HG03066 (cell line): ENCODE measurements around the gene CEBPE.
"Not testable (repeated sequence)": the region's sequence is repeated elsewhere in the genome, so short reads cannot be mapped to it uniquely, and the experiment has no call there.

Experiments
- ATAC-seq: cut with Tn5 transposase; IDR thresholded peaks from one replicate; pipeline ENCODE4 v1.9.1; 2021; ENCODE audit warnings: low read depth; ENCODE audit not compliant: unreplicated experiment

The CEBPE gene

GRCh38 chr14:23124337-23124954 is 5.4 kb upstream of the CEBPE start:
- ATAC-seq: no peak

DNA sequence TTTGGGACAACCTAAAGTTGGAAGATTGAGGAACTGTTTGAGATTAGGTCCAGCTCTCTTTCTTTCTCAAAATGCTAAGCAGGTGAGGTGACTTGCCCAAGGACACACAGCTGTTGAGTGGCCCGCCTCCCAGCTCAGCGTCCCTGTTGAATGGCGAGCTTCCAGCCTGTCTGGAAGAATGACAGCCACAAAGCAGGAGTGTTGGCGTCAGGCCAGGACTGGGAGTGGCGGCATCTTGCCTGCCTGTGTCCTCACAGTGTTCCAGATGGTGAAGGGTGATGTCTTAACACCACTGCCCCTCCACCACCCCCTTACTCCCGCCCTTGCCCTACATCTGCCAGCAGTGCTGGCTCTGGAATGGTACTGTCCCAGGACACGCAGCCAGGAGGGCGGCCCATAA is 4.4 kb upstream of the CEBPE start:
- ATAC-seq: no peak

DNA sequence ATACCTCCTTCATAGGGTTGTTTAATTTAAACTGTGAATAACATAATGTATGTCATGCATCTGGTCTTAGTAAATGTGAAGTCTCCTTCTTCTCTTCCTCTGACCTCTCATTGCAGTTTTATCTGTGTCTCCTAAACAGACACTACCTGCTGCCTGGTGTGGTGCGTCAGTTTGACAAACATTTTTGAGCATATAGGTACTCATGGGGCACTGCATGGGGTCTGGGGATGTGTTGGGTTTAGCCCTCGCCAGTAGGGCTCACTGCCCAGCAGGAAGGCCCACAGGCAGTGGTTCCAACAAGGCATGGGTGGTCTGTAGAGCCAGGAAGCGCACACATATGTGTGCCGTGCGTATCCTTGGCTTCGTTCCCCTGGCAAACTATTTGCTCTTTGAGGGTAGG is 3.0 kb upstream of the CEBPE start:
- no peak for ATAC-seq

DNA sequence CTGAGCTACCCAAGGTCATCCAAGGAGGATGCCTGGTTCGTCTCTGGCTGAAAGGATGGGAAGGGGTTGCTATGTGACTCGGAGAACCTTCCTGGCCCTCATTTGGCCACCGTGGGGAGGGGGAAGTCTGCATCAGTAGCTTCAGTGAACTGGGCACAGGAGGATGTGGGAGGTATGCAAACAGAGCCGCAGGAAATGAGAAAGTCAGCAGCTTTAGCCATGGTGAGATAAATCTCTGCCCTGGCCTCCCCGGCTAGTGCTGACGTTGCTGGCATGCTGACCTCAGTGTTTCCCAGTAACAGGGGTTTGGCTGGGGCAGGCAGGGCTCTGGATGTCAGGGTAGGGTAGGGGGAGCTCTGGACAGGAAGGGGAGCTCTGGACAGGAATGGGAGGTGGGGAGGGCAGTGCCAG is 2.3 kb upstream of the CEBPE start:
- no peak for ATAC-seq

GRCh38 chr14:23120541-23121251 is 1.6 kb upstream of the CEBPE start:
- peak; percentile 59 for ATAC-seq

DNA sequence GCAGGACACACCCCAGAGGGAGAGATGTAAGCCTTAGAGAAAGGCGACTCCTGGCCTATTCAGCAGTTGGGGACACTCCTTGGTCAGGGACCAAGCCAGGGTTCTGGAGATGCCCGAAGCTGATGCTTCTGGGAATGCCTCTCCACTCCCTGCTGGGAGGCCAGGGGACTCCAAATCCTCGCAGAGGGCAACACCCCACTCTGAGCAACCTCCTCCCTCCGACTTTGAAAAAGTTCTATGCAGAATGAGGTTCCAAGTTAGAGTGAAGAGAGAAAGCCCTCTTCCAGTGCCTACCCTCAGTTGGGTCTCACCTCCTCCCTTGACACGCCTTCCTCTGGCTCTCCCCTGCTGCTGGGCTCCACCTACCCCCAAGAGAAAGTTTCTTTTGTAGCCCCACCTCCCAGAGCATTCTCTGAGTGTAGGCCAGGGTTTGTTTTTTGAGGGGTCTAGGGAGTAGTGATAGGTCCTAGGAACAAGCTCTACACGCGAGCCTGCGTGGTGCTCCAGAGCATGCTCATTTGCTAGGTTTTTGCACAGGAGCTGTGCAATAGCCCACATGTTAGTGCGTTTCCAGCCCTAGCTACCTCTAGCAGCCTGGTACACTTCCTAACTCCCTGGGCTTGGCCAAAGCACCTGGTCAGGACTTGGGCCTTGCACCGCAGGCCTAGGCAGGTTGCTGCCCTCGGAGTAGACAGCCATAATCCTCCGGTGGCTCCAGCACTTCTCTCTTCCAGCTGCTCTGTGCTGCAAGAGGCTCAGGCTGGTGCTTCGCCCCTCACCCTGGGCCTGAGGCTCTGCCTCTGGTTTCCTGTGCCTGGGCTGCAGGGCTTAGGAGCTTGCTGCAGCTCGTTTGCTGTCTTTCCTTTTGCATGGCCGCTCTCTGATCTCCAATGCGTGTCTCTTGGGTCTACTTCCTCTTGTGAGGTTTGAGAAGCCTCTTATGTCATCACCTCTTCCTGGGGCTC is 590 bp upstream of the CEBPE start:
- ATAC-seq: no peak

DNA sequence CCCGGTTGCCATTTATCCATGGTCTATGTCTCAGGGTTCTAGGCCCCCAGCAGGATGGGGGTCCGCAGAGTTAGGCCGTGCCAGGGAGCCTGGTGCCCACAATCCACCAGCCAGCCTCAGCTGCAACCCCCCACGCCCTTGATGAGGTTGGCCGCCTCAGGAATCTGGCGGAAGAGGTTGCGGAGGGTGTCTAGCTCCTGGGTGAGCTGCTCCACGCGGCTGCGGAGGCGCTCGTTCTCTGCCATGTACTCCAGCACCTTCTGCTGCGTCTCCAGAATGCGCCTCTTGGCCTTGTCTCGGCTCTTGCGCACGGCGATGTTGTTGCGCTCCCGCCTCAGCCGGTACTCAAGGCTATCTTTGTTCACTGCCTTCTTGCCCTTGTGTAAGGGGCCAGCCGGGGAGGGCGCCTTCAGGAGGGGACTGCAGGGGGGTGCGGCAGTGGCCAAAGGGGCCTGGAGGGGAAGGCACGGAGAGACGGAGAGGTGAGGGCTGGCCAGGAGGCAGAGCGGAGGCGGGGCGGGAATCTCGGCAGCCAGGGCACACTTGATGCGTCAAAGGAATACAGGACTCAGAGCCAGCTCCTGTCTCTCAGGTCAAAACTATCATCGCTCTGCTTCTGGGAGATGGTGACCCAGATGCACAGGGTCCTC is 1.6 kb downstream of the CEBPE start:
- no peak for ATAC-seq

- no peak for ATAC-seq
Observed at GRCh38 chr14:23115918-23116317, 3.1 kb downstream of the CEBPE start.

DNA sequence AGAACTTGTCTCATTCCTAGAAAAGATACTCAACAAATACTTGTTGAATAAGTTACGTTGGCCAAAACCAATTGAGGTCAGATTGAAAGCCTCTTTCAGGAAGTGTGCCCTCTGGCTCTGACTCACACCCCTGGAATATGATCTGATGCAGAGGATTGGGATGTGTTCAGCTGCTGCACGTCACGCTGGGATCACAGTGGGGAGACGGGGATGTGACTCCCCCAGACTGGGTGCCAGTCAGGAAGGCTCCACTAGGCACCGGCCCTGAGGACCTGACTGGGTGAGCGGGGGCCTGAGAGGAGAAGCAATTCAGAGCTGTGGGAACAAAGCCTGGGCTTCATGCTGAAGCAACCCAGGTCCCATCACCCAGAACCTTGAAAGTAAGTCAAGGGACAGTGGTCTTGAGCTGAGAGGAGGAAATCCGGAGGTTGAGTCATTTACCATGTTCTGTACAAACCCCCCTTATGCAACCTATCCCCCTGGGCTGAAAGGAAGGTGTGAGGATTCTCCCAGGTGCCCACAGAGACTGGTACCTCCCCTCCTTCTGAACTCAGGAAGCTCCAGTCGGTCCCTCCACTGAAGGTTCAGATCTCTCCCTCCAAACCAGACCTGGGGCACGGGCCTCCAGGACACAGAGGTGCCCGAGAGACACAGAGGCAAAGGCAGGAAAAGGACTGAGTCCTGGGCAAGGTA is 3.9 kb downstream of the CEBPE start:
- ATAC-seq: no peak

- ATAC-seq: no peak
Observed at GRCh38 chr14:23114669-23115038, 4.4 kb downstream of the CEBPE start.

GRCh38 chr14:23114120-23114458 is 5.0 kb downstream of the CEBPE start:
- ATAC-seq: no peak

GRCh38 chr14:23113431-23114119 is 5.5 kb downstream of the CEBPE start:
- no peak for ATAC-seq

GRCh38 chr14:23112359-23113178 is 6.5 kb downstream of the CEBPE start:
- no peak for ATAC-seq

DNA sequence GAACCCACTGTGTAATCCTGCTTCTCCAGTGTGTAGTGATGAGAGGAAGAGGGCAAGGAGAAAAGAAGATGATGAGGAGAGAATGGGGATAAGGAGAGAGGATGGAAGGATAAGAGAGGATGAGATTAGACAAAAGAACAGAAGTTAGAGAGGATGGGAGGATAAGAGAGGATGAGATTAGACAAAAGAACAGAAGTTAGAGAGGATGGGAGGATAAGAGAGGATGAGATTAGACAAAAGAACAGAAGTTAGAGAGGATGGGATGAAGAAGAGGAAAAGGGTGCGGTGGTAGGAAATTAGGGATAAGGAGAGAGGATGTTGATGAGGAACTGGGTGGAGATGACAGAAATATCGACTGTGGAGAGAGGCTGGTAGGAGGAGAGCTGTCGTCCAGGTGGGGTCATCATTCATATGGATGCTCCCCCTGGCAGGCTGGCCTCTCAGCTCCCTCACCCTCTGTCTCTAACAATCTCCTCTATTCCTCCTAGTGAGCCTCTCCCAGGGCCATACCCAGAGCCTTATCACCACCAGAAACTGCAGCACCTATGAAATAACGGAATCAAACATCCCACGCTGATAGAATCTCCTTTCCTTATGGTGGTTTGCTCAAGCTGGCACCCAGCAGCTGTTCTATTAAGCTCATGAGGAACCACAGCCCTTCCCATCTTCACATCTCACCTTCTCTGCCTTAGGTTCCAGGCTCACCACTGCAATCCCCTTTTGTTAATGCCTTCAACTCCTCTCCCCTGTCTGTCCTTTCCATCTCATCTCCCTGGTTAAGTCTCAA is 8.3 kb downstream of the CEBPE start:
- ATAC-seq: no peak

GRCh38 chr14:23109769-23110168 is 9.3 kb downstream of the CEBPE start:
- no peak for ATAC-seq

- ATAC-seq: not testable (repeated sequence)
Observed at GRCh38 chr14:23108169-23108568, 10.9 kb downstream of the CEBPE start.

- not testable (repeated sequence) for ATAC-seq
Observed at GRCh38 chr14:23107620-23108019, 11.4 kb downstream of the CEBPE start.

DNA sequence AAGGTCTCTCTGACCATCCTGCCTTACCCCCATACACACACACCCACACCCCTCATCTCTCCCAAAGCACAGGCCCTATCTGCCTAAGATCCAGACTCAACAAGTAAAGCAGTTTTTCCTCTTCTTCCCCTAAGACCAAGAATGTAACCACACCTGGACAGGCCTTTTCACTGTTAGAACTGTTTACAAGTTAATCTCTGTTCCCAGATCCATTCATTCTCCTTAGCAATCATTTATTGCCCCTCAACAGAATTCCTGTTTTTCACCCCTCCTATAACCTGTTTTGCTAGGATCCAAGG is 12.4 kb downstream of the CEBPE start:
- ATAC-seq: no peak
